A549 (cell line): Measurements from ENCODE around the gene CAMKK2.

Experiments
- MYC ChIP-seq: IDR thresholded peaks from 2 replicates; pipeline ENCODE4 v1.6.1; 2012; ENCODE audit warnings: mild to moderate bottlenecking, inconsistent platforms, low read length, improper control_type of control experiment, borderline replicate concordance
- RFX5 ChIP-seq: fragments of 450-650 bp; IDR thresholded peaks from 2 replicates; pipeline ENCODE4 v1.7.1; 2014; ENCODE audit warnings: antibody characterized with exemption, mild to moderate bottlenecking, moderate library complexity
- TF ChIP-seq, protein P1 (sequence below): fragments of >200 bp; sonication (Bioruptor Twin); formaldehyde crosslinking; IDR thresholded peaks from 3 replicates; pipeline ENCODE4 v1.5.1; 2016

DNA sequence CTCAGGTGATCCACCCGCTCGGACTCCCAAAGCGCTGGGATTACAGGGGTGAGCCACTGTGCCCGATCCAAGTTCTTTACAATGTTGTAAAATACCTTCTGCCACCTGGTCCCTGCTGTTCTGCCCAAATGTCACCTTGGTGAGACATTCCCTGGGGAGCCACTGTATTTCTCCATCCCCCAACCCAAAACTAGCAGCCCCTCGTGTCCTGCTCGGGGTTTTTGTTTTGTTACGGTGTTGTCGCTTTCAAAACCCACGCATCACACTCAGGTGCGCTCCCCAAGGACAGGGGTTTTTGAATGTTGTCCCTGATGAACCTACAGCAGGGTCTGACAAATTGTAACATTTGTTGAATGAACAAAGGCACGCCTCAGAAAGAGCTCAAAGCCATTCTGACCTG lies 37.4 kb downstream of the CAMKK2 start:
- TF ChIP-seq MYC: no peak
- TF ChIP-seq, protein P1, sequence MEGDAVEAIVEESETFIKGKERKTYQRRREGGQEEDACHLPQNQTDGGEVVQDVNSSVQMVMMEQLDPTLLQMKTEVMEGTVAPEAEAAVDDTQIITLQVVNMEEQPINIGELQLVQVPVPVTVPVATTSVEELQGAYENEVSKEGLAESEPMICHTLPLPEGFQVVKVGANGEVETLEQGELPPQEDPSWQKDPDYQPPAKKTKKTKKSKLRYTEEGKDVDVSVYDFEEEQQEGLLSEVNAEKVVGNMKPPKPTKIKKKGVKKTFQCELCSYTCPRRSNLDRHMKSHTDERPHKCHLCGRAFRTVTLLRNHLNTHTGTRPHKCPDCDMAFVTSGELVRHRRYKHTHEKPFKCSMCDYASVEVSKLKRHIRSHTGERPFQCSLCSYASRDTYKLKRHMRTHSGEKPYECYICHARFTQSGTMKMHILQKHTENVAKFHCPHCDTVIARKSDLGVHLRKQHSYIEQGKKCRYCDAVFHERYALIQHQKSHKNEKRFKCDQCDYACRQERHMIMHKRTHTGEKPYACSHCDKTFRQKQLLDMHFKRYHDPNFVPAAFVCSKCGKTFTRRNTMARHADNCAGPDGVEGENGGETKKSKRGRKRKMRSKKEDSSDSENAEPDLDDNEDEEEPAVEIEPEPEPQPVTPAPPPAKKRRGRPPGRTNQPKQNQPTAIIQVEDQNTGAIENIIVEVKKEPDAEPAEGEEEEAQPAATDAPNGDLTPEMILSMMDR: no peak
- TF ChIP-seq RFX5: no peak
